B cell (primary cell): Measurements from ENCODE around the gene CD300H. TPM values are rescaled to one million over a fixed set of nuclear protein-coding genes. Genes with fewer than 3 reads are reported as not detected.

Source experiments
- ATAC-seq: fragments of 200-7000 bp; cut with Tn5 transposase; one replicate; pipeline ENCODE4 v1.10.0; 2021; ENCODE audit warnings: low read depth, mild to moderate bottlenecking, moderate number of reproducible peaks, moderate library complexity
- CTCF ChIA-PET: fragments of 350-600 bp; sonication (Branson Sonifier 250); formaldehyde crosslinking; loops from one replicate; lab custom pipeline; 2021; ENCODE audit warnings: antibody characterized with exemption, inconsistent platforms; lab: Charles Lee
- POLR2A ChIA-PET: fragments of 350-600 bp; sonication (Branson Sonifier 250); formaldehyde crosslinking; loops from one replicate; lab custom pipeline; 2021; ENCODE audit warnings: antibody characterized with exemption; lab: Charles Lee
- DNase-seq: peaks from one replicate; pipeline ENCODE4 v3.0.0; 2013
- H2AFZ ChIP-seq: 2 replicates; pipeline ENCODE4 v1.6.1; 2012; ENCODE audit warnings: mild to moderate bottlenecking, low read depth, low read length; ENCODE audit not compliant: insufficient read depth, poor library complexity, severe bottlenecking
- H3K27ac ChIP-seq, 2 donors: 1 replicate in 1 of 2; 2 replicates in 1 of 2; pipeline ENCODE4 v1.5.1; 2012 to 2013; ENCODE audit warnings: low read length in 2 of 2, mild to moderate bottlenecking in 2 of 2, moderate library complexity in 1 of 2
- H3K27me3 ChIP-seq, 4 experiments: fragments of 200-600 bp in 1 of 4; sonication (generic) in 1 of 4; replicated peaks in 1 of 4; 1 replicate in 2 of 4; 2 replicates in 2 of 4; pipeline versions ENCODE4 v1.6.1 to v1.7.0; 2013 to 2016; ENCODE audit warnings: low read length in 3 of 4, mild to moderate bottlenecking in 2 of 4, mixed read lengths in 1 of 4, moderate library complexity in 1 of 4; ENCODE audit not compliant: insufficient read depth in 4 of 4, control insufficient read depth in 3 of 4; ENCODE audit errors: control extremely low read depth in 1 of 4
- H3K36me3 ChIP-seq, 2 experiments: replicated peaks in 1 of 2; 1 replicate in 1 of 2; 2 replicates in 1 of 2; pipeline versions ENCODE4 v1.6.1 to v1.7.1; 2013; ENCODE audit warnings: low read length in 1 of 2; ENCODE audit not compliant: insufficient read depth in 2 of 2, control insufficient read depth in 1 of 2; ENCODE audit errors: control extremely low read depth in 1 of 2, extremely low read depth in 1 of 2
- H3K4me1 ChIP-seq, 2 donors: fragments of 200-600 bp in 1 of 2; sonication (generic) in 1 of 2; 1 replicate in 1 of 2; 2 replicates in 1 of 2; pipeline versions ENCODE4 v1.5.1 to v1.6.1; 2013 to 2017; ENCODE audit warnings: low read length in 2 of 2; ENCODE audit not compliant: control insufficient read depth in 2 of 2, insufficient read depth in 2 of 2
- H3K4me2 ChIP-seq: replicated peaks from 2 replicates; pipeline ENCODE3; 2012; ENCODE audit warnings: mild to moderate bottlenecking, low read depth, low read length; ENCODE audit not compliant: poor library complexity, severe bottlenecking
- H3K4me3 ChIP-seq, 5 experiments: fragments of 200-600 bp in 1 of 5; sonication (generic) in 1 of 5; 1 replicate in 3 of 5; 2 replicates in 2 of 5; pipeline versions ENCODE4 v1.5.1 to v1.7.0; 2011 to 2016; ENCODE audit warnings: low read length in 4 of 5, mild to moderate bottlenecking in 4 of 5, low read depth in 2 of 5, control low read depth in 1 of 5, moderate library complexity in 1 of 5; ENCODE audit not compliant: insufficient read depth in 1 of 5; ENCODE audit errors: control extremely low read depth in 1 of 5, extremely low read depth in 1 of 5
- H3K79me2 ChIP-seq: fragments of 200-600 bp; sonication (generic); one replicate; pipeline ENCODE4 v1.6.0; 2016; ENCODE audit warnings: low read length; ENCODE audit not compliant: control insufficient read depth, insufficient read depth
- H3K9ac ChIP-seq: fragments of 200-600 bp; sonication (generic); 2 replicates; pipeline ENCODE4 v1.6.1; 2017; ENCODE audit warnings: mild to moderate bottlenecking, low read length, moderate library complexity
- H3K9me3 ChIP-seq, 3 donors: one replicate each; pipeline versions ENCODE4 v1.6.1 to v1.7.1; 2013; ENCODE audit warnings: low read length in 2 of 3; ENCODE audit not compliant: control insufficient read depth in 2 of 3, insufficient read depth in 1 of 3; ENCODE audit errors: control extremely low read depth in 1 of 3
- H4K20me1 ChIP-seq: 2 replicates; pipeline ENCODE4 v1.6.0; 2012; ENCODE audit warnings: mild to moderate bottlenecking, low read length; ENCODE audit not compliant: insufficient read depth, control insufficient read depth, poor library complexity, severe bottlenecking
- H3K27ac Mint-ChIP-seq: one replicate; pipeline ENCODE4 v1.8.0; 2021; ENCODE audit warnings: mixed read lengths
- H3K27me3 Mint-ChIP-seq: one replicate; pipeline ENCODE4 v1.8.0; 2021; ENCODE audit warnings: mixed read lengths
- H3K4me1 Mint-ChIP-seq: one replicate; pipeline ENCODE4 v1.8.0; 2021; ENCODE audit warnings: mixed read lengths
- H3K4me3 Mint-ChIP-seq: one replicate; pipeline ENCODE4 v1.8.0; 2021; ENCODE audit warnings: mixed read lengths
- H3K9me3 Mint-ChIP-seq: one replicate; pipeline ENCODE4 v1.8.0; 2022; ENCODE audit warnings: mixed read lengths; ENCODE audit not compliant: insufficient read depth
- CTCF ChIP-seq: fragments of 200-600 bp; IDR thresholded peaks from one replicate; pipeline ENCODE4 v1.8.0; 2022; ENCODE audit warnings: antibody characterized with exemption, mild to moderate bottlenecking
- EZH2 ChIP-seq: IDR thresholded peaks from 2 replicates; pipeline ENCODE4 v1.6.1; 2012; ENCODE audit warnings: borderline replicate concordance, low read depth, mild to moderate bottlenecking, moderate library complexity, low read length; ENCODE audit not compliant: insufficient read depth, poor library complexity, severe bottlenecking
- WGBS: methylation state at CpG from one replicate; pipeline ENCODE4 v1.1.5; 2013; ENCODE audit warnings: missing lambda C conversion rate; ENCODE audit not compliant: insufficient coverage; 5-methylcytosine and 5-hydroxymethylcytosine counted together
- intact Hi-C: fragments of 100-400 bp; cut with micrococcal nuclease; formaldehyde crosslinking; loops from one replicate; pipeline ENCODE4 v1.10.0; 2022
- polyA plus RNA-seq: library from polyadenylated mRNA; depleted of rRNA; stranded (reverse); fragments of >200 nt; gene quantifications from 2 replicates; pipeline ENCODE4 v1.2.3, GENCODE V29; 2012
- total RNA-seq, 2 donors: library from RNA; stranded (reverse); fragments of 120-200 nt in 1 of 2; gene quantifications; 1 replicate in 1 of 2; 2 replicates in 1 of 2; pipeline versions ENCODE4 v1.2.3 to v1.2.4, GENCODE V29; 2013 to 2022

Gene CD300H
- total and polyA plus RNA-seq, 2 donors (not counting 1 experiment from before 2014, with no cell fraction given), result 0.58 TPM; not detected in 1

GRCh38 chr17:74536890-74537289 lies 30.4 kb downstream of the CD300H start:
- no peak for ATAC-seq
- peaks cover 17% of the 10 kb centered on the region for H3K27me3 Mint-ChIP-seq
- intact Hi-C loops, result no loop called here

More at GRCh38 chr17:74536890-74537289, 30.4 kb downstream of the CD300H start:
- H3K4me3 Mint-ChIP-seq, result no peak overlapping the region
- CTCF ChIA-PET, result no interaction called here
- TF ChIP-seq EZH2 (no peak), CTCF (peak; percentile 18)
- no peak overlapping the region for H3K4me3 ChIP-seq
- 94% methylated on average over 2 of the region's 3 CpGs for WGBS
- no peak for DNase-seq
- no peaks in the 10 kb centered on the region for H3K36me3 ChIP-seq
- H3K4me1 Mint-ChIP-seq, result peaks cover 10% of the 10 kb centered on the region
- no peak overlapping the region for H3K27ac Mint-ChIP-seq
- no peaks in the 10 kb centered on the region for H3K9me3 ChIP-seq
- no peaks in the 10 kb centered on the region for H3K79me2 ChIP-seq
- no peak overlapping the region for H3K4me2 ChIP-seq
- H3K9me3 Mint-ChIP-seq, result no peaks in the 10 kb centered on the region
- H3K4me1 ChIP-seq, result peaks cover 12 to 14% of the 10 kb centered on the region in 2 donors
- H2AFZ ChIP-seq, result no peak overlapping the region
- POLR2A ChIA-PET, result no interaction called here
- H3K27ac ChIP-seq, result no peak overlapping the region
- H4K20me1 ChIP-seq, result no peaks in the 10 kb centered on the region
- H3K9ac ChIP-seq, result no peak overlapping the region
- H3K27me3 ChIP-seq, result peaks cover 0 to 10% (median 5%) of the 10 kb centered on the region in 4 experiments
